DND-41 (cell line): Measurements from ENCODE around the gene POFUT1.

Experiments used
- ATAC-seq: fragments of 200-7000 bp; cut with Tn5 transposase; 3 replicates; pipeline ENCODE4 v1.9.1; 2021; ENCODE audit warnings: low read depth; ENCODE audit not compliant: insufficient read depth
- DNase-seq: peaks from one replicate; pipeline ENCODE4 v3.0.0-alpha.2; 2020
- H2AFZ ChIP-seq: 2 replicates; pipeline ENCODE4 v1.6.0; 2012; ENCODE audit warnings: low read depth, low read length
- H3K27ac ChIP-seq: 2 replicates; pipeline ENCODE4 v1.5.1; 2012; ENCODE audit warnings: low read length, inconsistent platforms
- H3K27me3 ChIP-seq: fragments of 200-600 bp; sonication (generic); 2 replicates; pipeline ENCODE4 v1.6.0; 2012; ENCODE audit warnings: low read length, mild to moderate bottlenecking, inconsistent platforms; ENCODE audit not compliant: insufficient read depth, poor library complexity
- H3K36me3 ChIP-seq: 2 replicates; pipeline ENCODE4 v1.5.1; 2012; ENCODE audit warnings: low read length, inconsistent platforms; ENCODE audit not compliant: insufficient read depth
- H3K4me1 ChIP-seq: 2 replicates; pipeline ENCODE4 v1.5.1; 2012; ENCODE audit warnings: mild to moderate bottlenecking, low read length; ENCODE audit not compliant: insufficient read depth
- H3K4me2 ChIP-seq: 2 replicates; pipeline ENCODE4 v1.6.0; 2012; ENCODE audit warnings: mild to moderate bottlenecking, moderate library complexity, low read length, inconsistent platforms; ENCODE audit not compliant: insufficient read depth
- H3K4me3 ChIP-seq, 2 experiments: fragments of 200-600 bp in 1 of 2; shearing (Covaris generic) in 1 of 2; 2 replicates each; pipeline ENCODE4 v1.5.1; 2012 to 2016; ENCODE audit warnings: inconsistent platforms in 2 of 2, low read length in 2 of 2, mild to moderate bottlenecking in 2 of 2, low read depth in 1 of 2, moderate library complexity in 1 of 2
- H3K79me2 ChIP-seq: 2 replicates; pipeline ENCODE4 v1.6.0; 2012; ENCODE audit warnings: low read length, inconsistent platforms; ENCODE audit not compliant: insufficient read depth
- H3K9ac ChIP-seq: 2 replicates; pipeline ENCODE4 v1.6.0; 2012; ENCODE audit warnings: low read depth, mild to moderate bottlenecking, inconsistent platforms, low read length, moderate library complexity
- H3K9me3 ChIP-seq: 2 replicates; pipeline ENCODE4 v1.5.1; 2012; ENCODE audit warnings: low read length, moderate library complexity, mild to moderate bottlenecking, inconsistent platforms; ENCODE audit not compliant: insufficient read depth, severe bottlenecking
- H4K20me1 ChIP-seq: 2 replicates; pipeline ENCODE4 v1.6.0; 2012; ENCODE audit warnings: low read length; ENCODE audit not compliant: insufficient read depth
- EZH2 ChIP-seq: IDR thresholded peaks from 3 replicates; pipeline ENCODE4 v1.6.1; 2012; ENCODE audit warnings: borderline replicate concordance, low read depth, mild to moderate bottlenecking, moderate library complexity, low read length, inconsistent platforms; ENCODE audit not compliant: severe bottlenecking
- TF ChIP-seq, protein P1 (sequence below): IDR thresholded peaks from 2 replicates; pipeline ENCODE4 v1.5.1; 2012; ENCODE audit warnings: borderline replicate concordance, low read length, moderate library complexity, mild to moderate bottlenecking; ENCODE audit not compliant: poor library complexity, severe bottlenecking; ENCODE audit errors: extremely low read depth

Gene POFUT1

DNA sequence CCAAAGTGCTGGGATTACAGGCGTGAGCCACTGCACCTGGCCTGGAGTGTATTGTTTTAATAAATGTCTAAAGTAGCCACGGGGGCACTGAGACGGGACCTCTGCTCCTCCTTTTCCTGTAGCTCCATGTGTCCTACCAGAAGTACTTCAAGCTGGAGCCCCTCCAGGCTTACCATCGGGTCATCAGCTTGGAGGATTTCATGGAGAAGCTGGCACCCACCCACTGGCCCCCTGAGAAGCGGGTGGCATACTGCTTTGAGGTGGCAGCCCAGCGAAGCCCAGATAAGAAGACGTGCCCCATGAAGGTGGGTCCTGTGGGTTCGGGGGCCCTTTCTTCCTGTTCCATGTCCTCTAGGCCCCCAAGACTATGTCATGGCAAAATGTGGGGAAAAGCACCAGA is 7.5 kb downstream of the POFUT1 start:
- H3K9ac ChIP-seq: no peak overlapping the region
- no peak for ATAC-seq

DNA sequence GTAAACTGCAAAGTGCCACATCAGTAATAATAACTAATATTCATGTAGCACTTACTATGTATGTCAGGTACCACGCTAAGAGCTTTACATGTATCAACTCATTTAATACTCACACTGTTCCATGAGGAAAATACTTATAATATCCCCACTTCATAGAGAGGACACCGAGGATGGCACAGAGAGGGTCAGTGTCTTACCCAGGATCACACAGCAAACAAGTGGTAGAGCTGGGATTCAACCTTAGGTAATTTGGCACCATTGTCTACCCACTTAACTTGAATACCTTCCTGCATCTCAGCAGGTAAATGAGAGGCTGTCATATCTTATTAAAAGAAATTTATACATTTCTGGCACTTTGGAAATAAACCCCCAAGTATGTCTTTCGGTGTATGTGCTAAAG is 8.0 kb downstream of the POFUT1 start:
- TF ChIP-seq EZH2: no peak
- TF ChIP-seq, protein P1, sequence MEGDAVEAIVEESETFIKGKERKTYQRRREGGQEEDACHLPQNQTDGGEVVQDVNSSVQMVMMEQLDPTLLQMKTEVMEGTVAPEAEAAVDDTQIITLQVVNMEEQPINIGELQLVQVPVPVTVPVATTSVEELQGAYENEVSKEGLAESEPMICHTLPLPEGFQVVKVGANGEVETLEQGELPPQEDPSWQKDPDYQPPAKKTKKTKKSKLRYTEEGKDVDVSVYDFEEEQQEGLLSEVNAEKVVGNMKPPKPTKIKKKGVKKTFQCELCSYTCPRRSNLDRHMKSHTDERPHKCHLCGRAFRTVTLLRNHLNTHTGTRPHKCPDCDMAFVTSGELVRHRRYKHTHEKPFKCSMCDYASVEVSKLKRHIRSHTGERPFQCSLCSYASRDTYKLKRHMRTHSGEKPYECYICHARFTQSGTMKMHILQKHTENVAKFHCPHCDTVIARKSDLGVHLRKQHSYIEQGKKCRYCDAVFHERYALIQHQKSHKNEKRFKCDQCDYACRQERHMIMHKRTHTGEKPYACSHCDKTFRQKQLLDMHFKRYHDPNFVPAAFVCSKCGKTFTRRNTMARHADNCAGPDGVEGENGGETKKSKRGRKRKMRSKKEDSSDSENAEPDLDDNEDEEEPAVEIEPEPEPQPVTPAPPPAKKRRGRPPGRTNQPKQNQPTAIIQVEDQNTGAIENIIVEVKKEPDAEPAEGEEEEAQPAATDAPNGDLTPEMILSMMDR: no peak
- H3K4me1 ChIP-seq: no peaks in the 10 kb centered on the region; the same call in 1 of the 2 replicates
- no peak overlapping the region for H2AFZ ChIP-seq
- peaks cover 15% of the 10 kb centered on the region for H3K79me2 ChIP-seq
- DNase-seq (no peak), ATAC-seq (no peak)
- H3K36me3 ChIP-seq: peaks cover 83% of the 10 kb centered on the region
- no peaks in the 10 kb centered on the region for H4K20me1 ChIP-seq
- H3K27me3 ChIP-seq: no peaks in the 10 kb centered on the region
- H3K9ac ChIP-seq: no peak overlapping the region
- no peak overlapping the region for H3K4me3 ChIP-seq
- H3K4me2 ChIP-seq: no peak overlapping the region
- no peaks in the 10 kb centered on the region for H3K9me3 ChIP-seq
- no peak overlapping the region for H3K27ac ChIP-seq

More for the DNA sequence above, 7.5 kb downstream of the POFUT1 start:
- Histone ChIP-seq H3K4me3 (no peak overlapping the region), H3K9me3 (no peaks in the 10 kb centered on the region), H2AFZ (no peak overlapping the region), H4K20me1 (no peaks in the 10 kb centered on the region), H3K27ac (no peak overlapping the region), H3K4me1 (peaks cover 5% of the 10 kb centered on the region), H3K27me3 (no peaks in the 10 kb centered on the region), H3K79me2 (peaks cover 21% of the 10 kb centered on the region), H3K36me3 (peaks cover 85% of the 10 kb centered on the region), H3K4me2 (no peak overlapping the region)
- DNase-seq: no peak
- TF ChIP-seq, protein P1: no peak
- no peak for TF ChIP-seq EZH2

DNA sequence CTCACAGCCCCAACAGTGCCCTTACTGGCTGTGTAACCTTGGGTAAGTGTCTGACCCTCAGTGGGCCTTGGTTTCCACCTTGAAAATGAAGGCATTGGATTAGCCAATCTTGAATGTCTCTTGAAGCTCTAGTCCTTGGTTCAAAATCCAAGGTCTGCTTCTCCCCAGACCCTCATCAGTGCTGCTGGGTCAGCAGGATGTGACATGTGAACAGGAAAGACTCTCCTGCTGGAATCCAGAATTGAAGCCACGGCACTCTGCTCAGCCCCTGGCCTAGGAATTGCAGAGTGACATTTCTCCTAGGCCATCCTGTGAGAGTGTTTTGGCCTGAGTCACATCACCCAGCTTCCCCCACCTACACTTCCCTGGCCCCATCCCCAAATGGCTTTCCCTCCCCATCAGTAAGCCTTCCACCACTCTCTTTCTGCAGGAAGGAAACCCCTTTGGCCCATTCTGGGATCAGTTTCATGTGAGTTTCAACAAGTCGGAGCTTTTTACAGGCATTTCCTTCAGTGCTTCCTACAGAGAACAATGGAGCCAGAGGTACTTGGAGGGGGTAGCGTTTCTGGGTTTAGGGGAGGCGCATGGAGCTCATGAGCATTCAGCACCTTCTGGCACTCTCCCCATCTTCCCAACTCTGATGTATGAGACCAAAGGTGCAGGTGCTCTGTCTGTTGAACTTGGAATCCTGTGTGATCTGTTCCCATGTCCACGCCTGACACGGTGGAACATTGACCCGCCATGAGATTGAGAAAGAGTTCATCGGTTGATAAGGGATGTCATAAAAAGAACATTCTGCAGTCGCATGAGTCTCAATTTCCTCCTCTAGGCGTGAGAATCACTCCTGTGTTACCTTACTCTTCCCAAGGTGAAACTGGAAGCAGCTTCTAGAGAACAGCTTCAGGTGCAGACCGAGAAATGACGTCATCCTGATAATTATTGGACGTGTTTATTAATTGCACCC is 8.8 kb downstream of the POFUT1 start:
- Histone ChIP-seq H3K27me3 (no peaks in the 10 kb centered on the region), H3K36me3 (peaks cover 84% of the 10 kb centered on the region), H4K20me1 (no peaks in the 10 kb centered on the region), H3K27ac (no peak overlapping the region), H3K9me3 (no peaks in the 10 kb centered on the region), H2AFZ (no peak overlapping the region), H3K4me1 (no peaks in the 10 kb centered on the region), H3K9ac (no peak overlapping the region), H3K4me2 (no peak overlapping the region), H3K79me2 (peaks cover 12% of the 10 kb centered on the region), H3K4me3 (no peak overlapping the region)
- no peak for ATAC-seq
- DNase-seq: no peak
- TF ChIP-seq, protein P1: no peak
- TF ChIP-seq EZH2: no peak
